HL-60 (cell line): ENCODE measurements around the gene PCP4.

ENCODE experiments used
- DNase-seq, 2 experiments: peaks; one replicate each; pipeline ENCODE4 v3.0.0-alpha.2; 2010 to 2020; ENCODE audit warnings: low read depth in 1 of 2, low spot score in 1 of 2
- H3K27ac ChIP-seq: fragments of 250-450 bp; sonication (Bioruptor Pico); replicated peaks from 2 replicates; pipeline ENCODE4 v1.5.1; 2020; ENCODE audit warnings: mild to moderate bottlenecking, moderate library complexity
- H3K27me3 ChIP-seq: fragments of 250-450 bp; sonication (Bioruptor Pico); 2 replicates; pipeline ENCODE4 v1.5.1; 2021; ENCODE audit warnings: mild to moderate bottlenecking, moderate library complexity; ENCODE audit not compliant: insufficient read depth, poor library complexity, severe bottlenecking
- H3K4me3 ChIP-seq: replicated peaks from 2 replicates; pipeline ENCODE4 v1.5.1; 2011; ENCODE audit warnings: mild to moderate bottlenecking, control low read depth, low read length; ENCODE audit not compliant: insufficient read depth
- GABPA ChIP-seq: IDR thresholded peaks from 2 replicates; pipeline ENCODE4 v1.6.1; 2012; ENCODE audit warnings: low read depth
- POLR2AphosphoS5 ChIP-seq: IDR thresholded peaks from 2 replicates; pipeline ENCODE4 v1.6.1; 2012; ENCODE audit warnings: low read depth
- SPI1 ChIP-seq: IDR thresholded peaks from 2 replicates; pipeline ENCODE4 v1.6.1; 2012; ENCODE audit warnings: low read depth, mild to moderate bottlenecking, borderline replicate concordance
- TF ChIP-seq, protein P1 (sequence below): IDR thresholded peaks from 2 replicates; pipeline ENCODE4 v1.6.1; 2012; ENCODE audit warnings: low read depth; ENCODE audit not compliant: insufficient replicate concordance
- TF ChIP-seq, protein P2 (sequence below): IDR thresholded peaks from one replicate; pipeline ENCODE4 v1.5.1; 2011; ENCODE audit warnings: low read length, control low read depth, inconsistent platforms; ENCODE audit not compliant: insufficient read depth

PCP4 gene

DNA sequence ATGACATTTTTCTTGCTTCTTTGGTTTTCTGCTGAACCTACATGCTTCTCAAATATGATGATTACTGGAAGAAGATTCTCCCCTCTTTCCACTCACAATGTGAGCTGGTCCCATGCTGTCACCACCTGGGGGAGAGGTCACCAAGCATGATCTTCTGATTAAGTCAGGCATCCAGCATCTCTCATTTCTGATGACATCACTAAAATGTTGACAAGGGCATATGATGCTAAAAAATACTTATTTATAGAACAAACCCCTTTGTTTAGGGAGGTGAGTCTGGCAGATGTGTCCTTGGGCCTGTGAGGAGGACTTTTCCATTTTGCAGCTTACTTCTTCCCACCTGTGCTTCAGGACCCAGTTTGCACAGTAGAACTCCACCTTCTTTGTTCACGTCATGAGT is 42.0 kb upstream of the PCP4 start:
- TF ChIP-seq GABPA: no peak
- TF ChIP-seq, protein P1, sequence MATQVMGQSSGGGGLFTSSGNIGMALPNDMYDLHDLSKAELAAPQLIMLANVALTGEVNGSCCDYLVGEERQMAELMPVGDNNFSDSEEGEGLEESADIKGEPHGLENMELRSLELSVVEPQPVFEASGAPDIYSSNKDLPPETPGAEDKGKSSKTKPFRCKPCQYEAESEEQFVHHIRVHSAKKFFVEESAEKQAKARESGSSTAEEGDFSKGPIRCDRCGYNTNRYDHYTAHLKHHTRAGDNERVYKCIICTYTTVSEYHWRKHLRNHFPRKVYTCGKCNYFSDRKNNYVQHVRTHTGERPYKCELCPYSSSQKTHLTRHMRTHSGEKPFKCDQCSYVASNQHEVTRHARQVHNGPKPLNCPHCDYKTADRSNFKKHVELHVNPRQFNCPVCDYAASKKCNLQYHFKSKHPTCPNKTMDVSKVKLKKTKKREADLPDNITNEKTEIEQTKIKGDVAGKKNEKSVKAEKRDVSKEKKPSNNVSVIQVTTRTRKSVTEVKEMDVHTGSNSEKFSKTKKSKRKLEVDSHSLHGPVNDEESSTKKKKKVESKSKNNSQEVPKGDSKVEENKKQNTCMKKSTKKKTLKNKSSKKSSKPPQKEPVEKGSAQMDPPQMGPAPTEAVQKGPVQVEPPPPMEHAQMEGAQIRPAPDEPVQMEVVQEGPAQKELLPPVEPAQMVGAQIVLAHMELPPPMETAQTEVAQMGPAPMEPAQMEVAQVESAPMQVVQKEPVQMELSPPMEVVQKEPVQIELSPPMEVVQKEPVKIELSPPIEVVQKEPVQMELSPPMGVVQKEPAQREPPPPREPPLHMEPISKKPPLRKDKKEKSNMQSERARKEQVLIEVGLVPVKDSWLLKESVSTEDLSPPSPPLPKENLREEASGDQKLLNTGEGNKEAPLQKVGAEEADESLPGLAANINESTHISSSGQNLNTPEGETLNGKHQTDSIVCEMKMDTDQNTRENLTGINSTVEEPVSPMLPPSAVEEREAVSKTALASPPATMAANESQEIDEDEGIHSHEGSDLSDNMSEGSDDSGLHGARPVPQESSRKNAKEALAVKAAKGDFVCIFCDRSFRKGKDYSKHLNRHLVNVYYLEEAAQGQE: no peak
- TF ChIP-seq, protein P2, sequence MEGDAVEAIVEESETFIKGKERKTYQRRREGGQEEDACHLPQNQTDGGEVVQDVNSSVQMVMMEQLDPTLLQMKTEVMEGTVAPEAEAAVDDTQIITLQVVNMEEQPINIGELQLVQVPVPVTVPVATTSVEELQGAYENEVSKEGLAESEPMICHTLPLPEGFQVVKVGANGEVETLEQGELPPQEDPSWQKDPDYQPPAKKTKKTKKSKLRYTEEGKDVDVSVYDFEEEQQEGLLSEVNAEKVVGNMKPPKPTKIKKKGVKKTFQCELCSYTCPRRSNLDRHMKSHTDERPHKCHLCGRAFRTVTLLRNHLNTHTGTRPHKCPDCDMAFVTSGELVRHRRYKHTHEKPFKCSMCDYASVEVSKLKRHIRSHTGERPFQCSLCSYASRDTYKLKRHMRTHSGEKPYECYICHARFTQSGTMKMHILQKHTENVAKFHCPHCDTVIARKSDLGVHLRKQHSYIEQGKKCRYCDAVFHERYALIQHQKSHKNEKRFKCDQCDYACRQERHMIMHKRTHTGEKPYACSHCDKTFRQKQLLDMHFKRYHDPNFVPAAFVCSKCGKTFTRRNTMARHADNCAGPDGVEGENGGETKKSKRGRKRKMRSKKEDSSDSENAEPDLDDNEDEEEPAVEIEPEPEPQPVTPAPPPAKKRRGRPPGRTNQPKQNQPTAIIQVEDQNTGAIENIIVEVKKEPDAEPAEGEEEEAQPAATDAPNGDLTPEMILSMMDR: no peak
- TF ChIP-seq POLR2AphosphoS5: no peak
- no peak for TF ChIP-seq SPI1

DNA sequence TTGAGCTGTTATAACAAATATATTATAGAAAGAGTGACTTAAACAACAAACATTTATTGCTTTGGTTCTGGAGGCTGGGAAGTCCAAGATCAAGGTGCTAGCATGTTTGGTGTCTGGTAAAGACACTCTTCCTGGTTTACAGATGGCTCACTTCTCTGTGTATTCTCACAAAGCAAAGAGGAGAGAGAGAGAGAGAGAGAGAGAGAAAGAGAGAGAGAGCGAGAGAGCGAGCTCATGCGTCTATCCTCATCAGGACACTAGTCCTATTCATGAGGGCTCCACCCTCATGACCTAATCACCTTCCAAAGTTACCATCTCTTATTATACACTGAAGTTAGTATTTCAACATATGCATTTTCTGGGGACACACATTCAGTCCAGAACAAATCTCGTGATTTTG is 32.7 kb upstream of the PCP4 start:
- H3K27me3 ChIP-seq: peaks cover 4% of the 10 kb centered on the region
- H3K27ac ChIP-seq: no peak overlapping the region
- no peak overlapping the region for H3K4me3 ChIP-seq
- no peak for DNase-seq
- no peak for TF ChIP-seq SPI1

More for the DNA sequence above, 42.0 kb upstream of the PCP4 start:
- Histone ChIP-seq H3K27me3 (peaks cover under 1% of the 10 kb centered on the region), H3K4me3 (no peak overlapping the region), H3K27ac (no peak overlapping the region)
- DNase-seq: no peak

DNA sequence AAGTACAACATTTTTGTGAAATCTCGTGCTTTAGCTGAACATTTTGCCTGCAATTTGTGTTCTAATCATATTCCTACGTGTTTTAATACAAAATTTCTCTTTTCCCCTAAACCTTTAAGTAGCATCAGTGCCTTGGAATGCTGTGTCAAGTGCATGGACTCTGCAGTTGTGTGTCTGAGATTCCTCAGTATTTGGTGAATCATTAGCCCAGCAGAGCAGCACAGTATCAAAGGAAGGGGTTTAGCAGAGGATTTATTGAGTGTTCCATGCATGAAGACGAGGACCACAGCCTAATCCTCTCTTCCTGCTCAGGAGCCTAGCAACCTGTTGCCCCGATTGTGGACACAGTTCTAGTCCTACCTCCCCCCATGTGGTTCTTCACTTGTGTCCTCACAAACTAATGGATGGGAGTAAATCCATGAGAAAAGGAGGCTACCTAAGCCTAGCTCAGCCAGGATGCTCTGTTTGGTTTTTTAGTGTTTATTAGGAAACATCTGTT is 29.3 kb upstream of the PCP4 start:
- DNase-seq: no peak
- TF ChIP-seq, protein P1: no peak
- Histone ChIP-seq H3K4me3 (no peak overlapping the region), H3K27ac (no peak overlapping the region), H3K27me3 (no peaks in the 10 kb centered on the region)

DNA sequence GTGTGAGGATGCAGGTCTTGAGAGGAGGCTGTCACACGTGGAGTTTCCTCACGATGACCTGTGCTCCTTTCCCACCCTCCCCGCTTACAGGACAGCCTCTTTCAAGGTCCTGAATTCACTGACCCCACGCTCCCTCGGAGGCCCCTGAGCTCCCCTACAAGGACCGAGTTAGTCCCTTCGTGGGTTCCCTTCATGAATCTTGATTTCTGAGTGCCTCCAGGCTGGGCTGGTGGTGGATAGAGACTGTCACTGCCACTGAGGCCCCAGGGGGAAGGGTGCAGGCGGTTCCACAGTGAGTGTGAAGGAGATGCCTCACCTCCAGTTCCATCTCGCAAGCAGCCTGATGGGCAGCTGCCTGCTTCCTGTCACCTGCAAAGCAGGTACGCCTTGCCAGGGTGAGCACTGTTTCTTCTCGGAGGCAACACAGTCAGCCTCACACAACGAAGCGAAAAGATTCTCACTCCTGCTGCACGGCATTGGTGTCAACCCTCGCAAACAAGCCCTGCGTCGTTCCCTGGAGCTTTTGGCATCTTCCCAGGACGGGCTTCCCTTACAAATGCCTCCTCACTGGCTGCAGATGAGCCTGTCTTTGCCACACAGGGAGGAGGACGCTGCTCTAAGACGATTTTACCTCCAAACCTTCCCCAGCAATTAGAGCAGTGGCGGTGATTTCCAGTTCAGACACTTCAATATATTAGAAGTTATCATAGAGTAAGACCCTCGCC is 26.7 kb upstream of the PCP4 start:
- TF ChIP-seq, protein P2: no peak
- no peak for DNase-seq
- Histone ChIP-seq H3K27ac (no peak overlapping the region), H3K4me3 (no peak overlapping the region), H3K27me3 (no peaks in the 10 kb centered on the region)

DNA sequence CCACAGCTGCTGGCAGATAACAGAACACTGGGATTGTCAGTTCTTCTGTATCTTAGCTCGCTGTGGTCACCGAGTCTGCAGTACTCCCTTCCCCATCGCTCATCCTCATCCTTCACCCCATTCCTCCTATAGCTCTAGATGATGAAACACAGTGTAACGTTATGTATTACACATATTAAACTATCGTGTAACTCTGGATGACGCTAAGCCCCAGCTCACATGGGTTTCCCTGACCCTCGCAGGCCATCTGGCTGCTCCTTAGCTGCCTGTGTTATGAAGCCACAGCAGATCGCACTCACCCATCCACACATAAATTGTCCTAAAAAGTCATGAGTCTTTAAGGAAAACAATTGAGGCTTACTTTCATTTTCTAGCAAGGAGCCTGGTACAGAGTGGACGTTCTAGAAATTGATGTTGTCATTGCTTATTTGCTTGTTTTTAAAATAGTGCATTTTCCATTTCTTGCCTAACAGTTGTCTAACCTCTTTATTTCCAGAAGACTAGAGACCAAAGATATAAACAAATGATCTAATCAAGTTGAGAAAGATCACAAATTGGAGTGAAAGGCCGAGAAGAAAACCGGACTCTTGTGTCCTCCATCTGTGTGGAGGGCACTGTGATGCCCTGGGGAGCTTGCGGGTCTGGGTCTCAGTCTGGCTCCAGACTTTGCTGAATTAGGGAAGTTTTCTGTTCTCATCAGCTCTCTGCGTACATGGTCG is 24.3 kb upstream of the PCP4 start:
- TF ChIP-seq, protein P1: no peak
- TF ChIP-seq SPI1 (no peak), GABPA (no peak), POLR2AphosphoS5 (no peak)
- TF ChIP-seq, protein P2: no peak
- DNase-seq: no peak

More for the DNA sequence above, 24.3 kb upstream of the PCP4 start:
- H3K4me3 ChIP-seq: no peak overlapping the region
- no peaks in the 10 kb centered on the region for H3K27me3 ChIP-seq
- H3K27ac ChIP-seq: no peak overlapping the region
